ENCODE measurements around the gene CAMTA1. TPM values are rescaled to one million over a fixed set of nuclear protein-coding genes. Genes with fewer than 3 reads are reported as not detected.

CAMTA1 gene
- total RNA-seq, 1 donor from 2014 or later, result 47.9 TPM

DNA sequence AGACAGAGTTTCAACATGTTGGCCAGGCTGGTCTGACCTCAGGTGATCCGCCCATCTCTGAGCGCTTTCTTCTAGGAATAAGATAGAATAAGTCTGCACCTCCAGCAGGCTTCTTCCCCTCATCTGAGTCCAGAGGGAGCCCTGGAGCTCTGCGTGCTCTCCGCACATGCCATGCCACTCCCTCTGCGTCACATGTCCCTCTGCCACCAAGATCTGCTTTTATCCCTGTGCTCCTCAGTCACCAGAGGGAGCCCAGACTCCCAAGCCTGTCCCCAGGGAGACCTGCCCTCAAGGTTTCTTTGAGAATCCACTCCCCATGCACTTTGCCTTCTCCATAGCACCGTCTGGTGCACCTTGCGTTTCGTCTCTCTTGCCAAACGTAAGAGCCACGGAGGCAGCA lies 213.0 kb downstream of the CAMTA1 start:
- TF ChIP-seq, protein P1, sequence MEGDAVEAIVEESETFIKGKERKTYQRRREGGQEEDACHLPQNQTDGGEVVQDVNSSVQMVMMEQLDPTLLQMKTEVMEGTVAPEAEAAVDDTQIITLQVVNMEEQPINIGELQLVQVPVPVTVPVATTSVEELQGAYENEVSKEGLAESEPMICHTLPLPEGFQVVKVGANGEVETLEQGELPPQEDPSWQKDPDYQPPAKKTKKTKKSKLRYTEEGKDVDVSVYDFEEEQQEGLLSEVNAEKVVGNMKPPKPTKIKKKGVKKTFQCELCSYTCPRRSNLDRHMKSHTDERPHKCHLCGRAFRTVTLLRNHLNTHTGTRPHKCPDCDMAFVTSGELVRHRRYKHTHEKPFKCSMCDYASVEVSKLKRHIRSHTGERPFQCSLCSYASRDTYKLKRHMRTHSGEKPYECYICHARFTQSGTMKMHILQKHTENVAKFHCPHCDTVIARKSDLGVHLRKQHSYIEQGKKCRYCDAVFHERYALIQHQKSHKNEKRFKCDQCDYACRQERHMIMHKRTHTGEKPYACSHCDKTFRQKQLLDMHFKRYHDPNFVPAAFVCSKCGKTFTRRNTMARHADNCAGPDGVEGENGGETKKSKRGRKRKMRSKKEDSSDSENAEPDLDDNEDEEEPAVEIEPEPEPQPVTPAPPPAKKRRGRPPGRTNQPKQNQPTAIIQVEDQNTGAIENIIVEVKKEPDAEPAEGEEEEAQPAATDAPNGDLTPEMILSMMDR (IDR thresholded peaks at IDR 0.05), result no peak
- Histone ChIP-seq H3K9me3 (no peaks in the 10 kb centered on the region), H3K27me3 (ENCODE audit: low read depth) (peaks cover 6% of the 10 kb centered on the region), H3K4me3 (no peak overlapping the region), H3K36me3 (no peaks in the 10 kb centered on the region), H3K27ac (no peak overlapping the region), H3K4me1 (no peaks in the 10 kb centered on the region)
- intact Hi-C loops (cut with DNase I), result no loop called here
- ATAC-seq (no peak), DNase-seq (no peak)

DNA sequence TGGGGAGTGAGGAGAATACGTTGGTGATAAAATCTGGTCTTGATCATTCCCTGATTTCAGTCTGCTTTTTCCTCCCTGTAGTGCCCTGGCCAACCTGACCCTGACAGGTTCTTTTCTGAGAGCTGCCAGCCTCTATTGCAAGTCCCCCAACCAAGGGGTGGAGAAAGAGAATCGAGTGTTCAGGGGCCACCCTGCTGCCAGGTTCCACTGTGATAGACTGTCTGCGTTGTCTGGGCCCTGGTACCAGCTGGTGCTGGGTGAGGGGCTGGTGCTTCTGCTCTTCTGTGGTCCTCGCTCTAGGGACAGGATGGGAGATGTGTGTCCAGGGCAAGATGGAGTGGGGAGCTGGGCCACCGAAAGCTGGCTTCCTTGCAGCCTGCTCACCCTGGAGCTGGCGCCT lies 214.6 kb downstream of the CAMTA1 start:
- H3K27me3 ChIP-seq (ENCODE audit: low read depth), result peaks cover 6% of the 10 kb centered on the region
- ATAC-seq (peak in 1 of 2 donors; percentile 23), DNase-seq (no peak)
- H3K27ac ChIP-seq, result no peak overlapping the region
- H3K9me3 ChIP-seq, result no peaks in the 10 kb centered on the region
- TF ChIP-seq, protein P1 (IDR thresholded peaks at IDR 0.05), result no peak
- H3K4me3 ChIP-seq, result no peak overlapping the region
- H3K4me1 ChIP-seq, result no peaks in the 10 kb centered on the region
- intact Hi-C loops (cut with DNase I), result no loop called here
- H3K36me3 ChIP-seq, result no peaks in the 10 kb centered on the region

DNA sequence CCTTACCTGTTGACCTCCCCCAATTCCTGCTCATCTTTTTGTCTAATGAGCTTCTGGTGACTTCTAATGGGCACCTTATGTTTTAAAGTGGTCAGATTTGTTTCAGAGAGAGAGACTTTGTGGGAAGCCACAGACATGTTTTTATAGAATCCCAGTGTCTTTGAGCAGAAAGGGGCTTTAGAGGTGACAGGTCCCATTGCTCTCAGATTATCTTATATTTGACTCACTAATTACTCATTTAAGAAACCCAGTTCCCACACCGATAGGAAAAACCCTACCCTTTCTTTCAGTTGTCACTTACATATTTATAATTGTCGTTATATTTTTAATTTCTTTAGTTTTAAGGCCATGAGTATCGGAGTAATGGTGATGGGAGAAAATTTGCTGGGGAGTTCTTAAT lies 215.5 kb downstream of the CAMTA1 start:
- H3K27ac ChIP-seq, result no peak overlapping the region
- no peak overlapping the region for H3K4me3 ChIP-seq
- TF ChIP-seq, protein P1 (IDR thresholded peaks at IDR 0.05), result no peak
- intact Hi-C loops (cut with DNase I), result no loop called here
- no peaks in the 10 kb centered on the region for H3K4me1 ChIP-seq
- H3K9me3 ChIP-seq, result no peaks in the 10 kb centered on the region
- H3K36me3 ChIP-seq, result no peaks in the 10 kb centered on the region
- ATAC-seq (no peak), DNase-seq (no peak)
- peaks cover 6% of the 10 kb centered on the region for H3K27me3 ChIP-seq (ENCODE audit: low read depth)

DNA sequence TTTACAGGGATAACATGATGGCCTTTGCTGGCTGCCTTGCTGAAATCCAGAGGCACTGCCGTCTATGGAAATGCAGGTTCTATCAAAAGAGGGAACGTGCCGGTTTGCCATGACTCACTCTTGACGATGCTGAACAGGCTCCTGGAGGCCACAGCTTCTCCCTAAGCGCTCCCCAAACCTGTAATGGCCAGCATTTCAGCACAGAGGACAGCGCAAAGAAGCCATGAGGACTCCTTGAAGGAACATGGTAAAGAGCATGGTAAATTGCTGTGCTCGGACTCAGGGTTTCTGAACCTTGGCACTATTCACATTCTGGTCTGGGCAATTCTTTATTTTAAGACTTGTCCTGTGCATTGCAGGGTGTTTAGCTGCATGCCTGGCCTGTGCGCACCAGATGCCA lies 217.5 kb downstream of the CAMTA1 start:
- Histone ChIP-seq H3K36me3 (no peaks in the 10 kb centered on the region), H3K4me1 (no peaks in the 10 kb centered on the region), H3K27ac (no peak overlapping the region), H3K9me3 (no peaks in the 10 kb centered on the region), H3K4me3 (no peak overlapping the region), H3K27me3 (ENCODE audit: low read depth) (peaks cover 6% of the 10 kb centered on the region)
- ATAC-seq, result no peak
- DNase-seq, result no peak
- TF ChIP-seq, protein P1 (IDR thresholded peaks at IDR 0.05), result no peak
- intact Hi-C loops (cut with DNase I), result no loop called here

DNA sequence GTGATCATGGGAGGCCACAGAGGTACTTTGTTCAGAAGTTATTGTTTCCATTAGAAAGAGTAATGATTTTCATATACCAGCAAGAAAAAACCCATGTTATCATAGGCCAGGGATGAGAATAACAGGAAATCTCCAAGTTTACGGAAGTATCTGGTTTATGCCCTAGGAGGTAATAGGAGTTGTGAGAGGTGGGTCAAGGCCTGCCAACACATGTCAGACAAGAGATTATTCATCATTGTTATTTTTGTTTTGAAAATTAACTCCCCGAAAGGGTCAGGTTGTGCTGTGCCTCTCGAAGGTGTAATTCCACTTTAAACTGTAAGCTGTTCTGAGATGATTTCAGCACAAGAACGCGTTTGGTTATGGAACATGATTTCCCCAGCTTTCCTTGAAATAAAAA lies 218.4 kb downstream of the CAMTA1 start:
- ATAC-seq, result no peak
- no peaks in the 10 kb centered on the region for H3K36me3 ChIP-seq
- peaks cover 6% of the 10 kb centered on the region for H3K27me3 ChIP-seq (ENCODE audit: low read depth)
- no peak for DNase-seq
- H3K27ac ChIP-seq, result no peak overlapping the region
- TF ChIP-seq, protein P1 (IDR thresholded peaks at IDR 0.05), result no peak
- no peaks in the 10 kb centered on the region for H3K9me3 ChIP-seq
- no peaks in the 10 kb centered on the region for H3K4me1 ChIP-seq
- intact Hi-C loops (cut with DNase I), result no loop called here
- H3K4me3 ChIP-seq, result no peak overlapping the region

DNA sequence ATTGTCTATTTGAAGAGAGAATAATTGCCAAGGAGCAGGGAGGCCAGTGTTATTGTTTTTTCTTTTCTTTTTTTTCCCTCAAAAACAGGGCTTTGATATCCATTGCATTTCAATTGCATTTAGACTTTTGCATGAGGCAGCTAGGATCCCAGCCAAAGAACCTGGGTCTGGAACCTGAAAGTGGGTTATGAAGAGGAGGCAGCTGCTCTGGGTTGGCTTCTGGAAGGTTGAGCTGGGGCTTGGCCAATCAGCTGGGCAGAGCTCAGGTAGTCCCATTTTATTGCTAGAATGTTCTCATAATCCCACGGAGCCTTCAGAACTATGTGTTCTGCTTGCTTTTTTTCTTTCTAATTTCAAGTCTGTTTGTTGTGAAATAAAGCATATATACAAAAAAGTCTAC lies 218.9 kb downstream of the CAMTA1 start:
- TF ChIP-seq, protein P1 (IDR thresholded peaks at IDR 0.05), result no peak
- DNase-seq (no peak), ATAC-seq (no peak)
- H3K4me3 ChIP-seq, result no peak overlapping the region
- intact Hi-C loops (cut with DNase I), result no loop called here
- H3K9me3 ChIP-seq, result no peaks in the 10 kb centered on the region
- no peak overlapping the region for H3K27ac ChIP-seq
- peaks cover 6% of the 10 kb centered on the region for H3K27me3 ChIP-seq (ENCODE audit: low read depth)
- H3K4me1 ChIP-seq, result no peaks in the 10 kb centered on the region
- no peaks in the 10 kb centered on the region for H3K36me3 ChIP-seq

Measured in lower lobe of right lung (tissue), 2 donors.